Liver (tissue), 9 donors: Measurements from ENCODE around the gene DNTTIP2. TPM values are rescaled to one million over a fixed set of nuclear protein-coding genes. Genes with fewer than 3 reads are reported as not detected.

ENCODE experiments used
- DNase-seq: peaks from one replicate; pipeline ENCODE4 v3.0.0-alpha.2; 2017; ENCODE audit warnings: low spot score
- H3K27ac ChIP-seq, 2 donors: one replicate each; pipeline ENCODE4 v1.7.0; 2013; ENCODE audit warnings: inconsistent platforms in 2 of 2, low read length in 2 of 2, control low read depth in 1 of 2, low read depth in 1 of 2, mild to moderate bottlenecking in 1 of 2
- H3K27me3 ChIP-seq, 4 donors: one replicate each; pipeline versions ENCODE4 v1.6.1 to v1.7.0; 2013; ENCODE audit warnings: low read length in 3 of 4, inconsistent platforms in 1 of 4, mild to moderate bottlenecking in 1 of 4, moderate library complexity in 1 of 4; ENCODE audit not compliant: control insufficient read depth in 4 of 4, insufficient read depth in 4 of 4
- H3K36me3 ChIP-seq, 4 donors: one replicate each; pipeline versions ENCODE4 v1.6.1 to v1.7.0; 2013; ENCODE audit warnings: low read length in 3 of 4, mild to moderate bottlenecking in 3 of 4, low read depth in 1 of 4, moderate library complexity in 1 of 4; ENCODE audit not compliant: control insufficient read depth in 4 of 4, insufficient read depth in 3 of 4
- H3K4me1 ChIP-seq, 4 donors: one replicate each; pipeline versions ENCODE4 v1.6.1 to v1.7.0; 2013; ENCODE audit warnings: low read length in 3 of 4, mild to moderate bottlenecking in 3 of 4, moderate library complexity in 1 of 4; ENCODE audit not compliant: control insufficient read depth in 4 of 4, insufficient read depth in 4 of 4
- H3K4me3 ChIP-seq, 3 donors: one replicate each; pipeline versions ENCODE4 v1.6.1 to v1.7.0; 2013; ENCODE audit warnings: low read length in 3 of 3, control low read depth in 1 of 3, low read depth in 1 of 3, mild to moderate bottlenecking in 1 of 3
- H3K9ac ChIP-seq, 2 donors: one replicate each; pipeline ENCODE4 v1.7.0; 2013; ENCODE audit warnings: low read length in 2 of 2, mild to moderate bottlenecking in 2 of 2, moderate library complexity in 2 of 2, control low read depth in 1 of 2, low read depth in 1 of 2
- H3K9me3 ChIP-seq, 4 donors: one replicate each; pipeline versions ENCODE4 v1.6.1 to v1.7.0; 2013; ENCODE audit warnings: low read length in 3 of 4; ENCODE audit not compliant: control insufficient read depth in 4 of 4
- ATF3 ChIP-seq: IDR thresholded peaks from 2 replicates; pipeline ENCODE4 v1.6.1; 2016; ENCODE audit warnings: antibody characterized with exemption
- CTCF ChIP-seq: fragments of 150-350 bp; IDR thresholded peaks from 2 replicates; pipeline ENCODE4 v1.5.1; 2017; ENCODE audit warnings: improper control_type of control experiment, low read depth, low read length; ENCODE audit not compliant: missing input control
- EGR1 ChIP-seq, 2 donors: IDR thresholded peaks; 2 replicates each; pipeline ENCODE4 v1.6.1; 2016 to 2018; ENCODE audit warnings: antibody characterized with exemption in 2 of 2, low read depth in 2 of 2
- FOXA1 ChIP-seq: IDR thresholded peaks from 2 replicates; pipeline ENCODE4 v1.6.1; 2016; ENCODE audit warnings: antibody characterized with exemption
- FOXA2 ChIP-seq: IDR thresholded peaks from 2 replicates; pipeline ENCODE4 v1.6.1; 2016; ENCODE audit warnings: antibody characterized with exemption
- GABPA ChIP-seq, 2 donors: IDR thresholded peaks in 1 of 2; conservative IDR thresholded peaks in 1 of 2; 2 replicates each; pipeline ENCODE4 v1.6.1; 2016; ENCODE audit warnings: antibody characterized with exemption in 2 of 2, mild to moderate bottlenecking in 1 of 2, moderate library complexity in 1 of 2
- HNF4A ChIP-seq, 2 donors: conservative IDR thresholded peaks; 2 replicates each; pipeline ENCODE4 v1.6.1; 2016; ENCODE audit warnings: antibody characterized with exemption in 2 of 2, mild to moderate bottlenecking in 2 of 2
- HNF4G ChIP-seq: IDR thresholded peaks from 2 replicates; pipeline ENCODE4 v1.6.1; 2016; ENCODE audit warnings: antibody characterized with exemption
- JUND ChIP-seq, 2 donors: IDR thresholded peaks; 2 replicates each; pipeline ENCODE4 v1.6.1; 2016; ENCODE audit warnings: antibody characterized with exemption in 2 of 2
- MAX ChIP-seq: IDR thresholded peaks from 2 replicates; pipeline ENCODE4 v1.6.1; 2016; ENCODE audit warnings: antibody characterized with exemption
- NR2F2 ChIP-seq: IDR thresholded peaks from 2 replicates; pipeline ENCODE4 v1.6.1; 2016; ENCODE audit warnings: antibody characterized with exemption
- RAD21 ChIP-seq, 2 donors: IDR thresholded peaks; 2 replicates each; pipeline ENCODE4 v1.6.1; 2016; ENCODE audit warnings: antibody characterized with exemption in 2 of 2, mild to moderate bottlenecking in 2 of 2
- REST ChIP-seq: IDR thresholded peaks from 2 replicates; pipeline ENCODE4 v1.6.1; 2016; ENCODE audit warnings: antibody characterized with exemption, mild to moderate bottlenecking
- RXRA ChIP-seq, 2 donors: IDR thresholded peaks; 2 replicates each; pipeline ENCODE4 v1.6.1; 2017 to 2018; ENCODE audit warnings: antibody characterized with exemption in 2 of 2, mild to moderate bottlenecking in 1 of 2
- SP1 ChIP-seq: IDR thresholded peaks from 2 replicates; pipeline ENCODE4 v1.6.1; 2018; ENCODE audit warnings: antibody characterized with exemption, mild to moderate bottlenecking
- TAF1 ChIP-seq: conservative IDR thresholded peaks from 2 replicates; pipeline ENCODE4 v1.6.1; 2016; ENCODE audit warnings: antibody characterized with exemption, mild to moderate bottlenecking
- YY1 ChIP-seq: IDR thresholded peaks from 2 replicates; pipeline ENCODE4 v1.6.1; 2016; ENCODE audit warnings: antibody characterized with exemption, mild to moderate bottlenecking
- ZBTB33 ChIP-seq: IDR thresholded peaks from 2 replicates; pipeline ENCODE4 v1.6.1; 2016; ENCODE audit warnings: antibody characterized with exemption
- WGBS: extraction: QIAGEN DNeasy Blood & Tissue Kit; methylation state at CpG from one replicate; pipeline ENCODE4 v1.1.7; 2013; 5-methylcytosine and 5-hydroxymethylcytosine counted together
- polyA plus RNA-seq, 2 donors: library from polyadenylated mRNA; stranded (reverse) in 1 of 2; unstranded in 1 of 2; fragments of 200-250 nt in 1 of 2; fragments of >200 nt in 1 of 2; fragmentation: Nextera tagmentation in 1 of 2; extraction: Ambion mirVana in 1 of 2; gene quantifications; one replicate each; pipeline versions ENCODE4 v1.2.1 to v1.2.3, GENCODE V29; 2013 to 2015
- total RNA-seq, 2 donors: library from RNA; depleted of rRNA; stranded (reverse); fragments of >200 nt; gene quantifications; one replicate each; pipeline ENCODE4 v1.2.3, GENCODE V29; 2014
- donor health status: healthy.
- donor health status: healthy.
- donor health status: healthy.
- donor health status: healthy.
- donor health status: healthy.

Gene DNTTIP2
- total and polyA plus RNA-seq, 4 donors = 10.9 to 19.7 (median 13.4) TPM

GRCh38 chr1:93874025-93874651 lies 4.9 kb downstream of the DNTTIP2 start:
- peaks cover 3 to 25% (median 19%) of the 10 kb centered on the region in 4 donors for H3K4me1 ChIP-seq
- H3K9ac ChIP-seq = no peak overlapping the region
- no peaks in the 10 kb centered on the region for H3K27me3 ChIP-seq
- DNase-seq = no peak
- TF ChIP-seq RAD21 (IDR thresholded peaks at IDR 0.05) (peak; percentile 67 to 69), RXRA (IDR thresholded peaks at IDR 0.05) (no peak), CTCF (peak; percentile 42)
- H3K4me3 ChIP-seq = no peak overlapping the region
- H3K27ac ChIP-seq = no peak overlapping the region
- no peaks in the 10 kb centered on the region for H3K9me3 ChIP-seq
- peaks cover 15 to 67% (median 59%) of the 10 kb centered on the region in 4 donors for H3K36me3 ChIP-seq
- 79% methylated on average over 3 of the region's 3 CpGs for WGBS

GRCh38 chr1:93871366-93871765 lies 7.6 kb downstream of the DNTTIP2 start:
- peaks cover 14 to 68% (median 56%) of the 10 kb centered on the region in 4 donors for H3K36me3 ChIP-seq
- TF ChIP-seq ZBTB33 (no peak), ATF3 (no peak), REST (no peak), CTCF (no peak), FOXA2 (no peak), JUND (IDR thresholded peaks at IDR 0.05) (no peak), GABPA (IDR thresholded peaks at IDR 0.05 in 1 of 2, conservative IDR thresholded peaks at IDR 0.05 in 1 of 2) (no peak), RXRA (IDR thresholded peaks at IDR 0.05) (no peak), EGR1 (IDR thresholded peaks at IDR 0.05; ENCODE audit: low read depth in 2 of 2) (no peak), FOXA1 (no peak), TAF1 (no peak), SP1 (no peak), MAX (no peak), RAD21 (IDR thresholded peaks at IDR 0.05) (no peak), HNF4G (no peak), YY1 (no peak), NR2F2 (no peak), HNF4A (conservative IDR thresholded peaks at IDR 0.05) (no peak)
- H3K27ac ChIP-seq = no peak overlapping the region
- H3K27me3 ChIP-seq = no peaks in the 10 kb centered on the region
- peaks cover 0 to 5% (median 4%) of the 10 kb centered on the region in 4 donors for H3K4me1 ChIP-seq
- 93% methylated on average over 4 of the region's 4 CpGs for WGBS
- DNase-seq = no peak
- H3K4me3 ChIP-seq = no peak overlapping the region
- no peaks in the 10 kb centered on the region for H3K9me3 ChIP-seq
- no peak overlapping the region for H3K9ac ChIP-seq
